ENCODE measurements around the gene PMPCA.

PMPCA gene

GRCh38 chr9:136464241-136464640 lies 53.8 kb downstream of the PMPCA start:
- no peak overlapping the region for H3K27ac ChIP-seq
- TF ChIP-seq CTCF (conservative IDR thresholded peaks at IDR 0.05), result no peak

- no peak overlapping the region for H3K27ac ChIP-seq
- TF ChIP-seq CTCF (conservative IDR thresholded peaks at IDR 0.05), result no peak
These were observed 55.2 kb downstream of the PMPCA start for GRCh38 chr9:136465500-136466154.

- no peak for TF ChIP-seq CTCF (conservative IDR thresholded peaks at IDR 0.05)
- no peak overlapping the region for H3K27ac ChIP-seq
These were observed 55.7 kb downstream of the PMPCA start for GRCh38 chr9:136466155-136466541.

GRCh38 chr9:136467766-136468165 lies 57.3 kb downstream of the PMPCA start:
- H3K27ac ChIP-seq, result no peak overlapping the region
- TF ChIP-seq CTCF (conservative IDR thresholded peaks at IDR 0.05), result no peak

- TF ChIP-seq CTCF (conservative IDR thresholded peaks at IDR 0.05), result no peak
- H3K27ac ChIP-seq, result no peak overlapping the region
These were observed 59.9 kb downstream of the PMPCA start for GRCh38 chr9:136470356-136470755.

- TF ChIP-seq CTCF (conservative IDR thresholded peaks at IDR 0.05), result no peak
- H3K27ac ChIP-seq, result no peak overlapping the region
These were observed 60.5 kb downstream of the PMPCA start for GRCh38 chr9:136470792-136471469.

GRCh38 chr9:136471802-136472487 lies 61.5 kb downstream of the PMPCA start:
- no peak overlapping the region for H3K27ac ChIP-seq
- no peak for TF ChIP-seq CTCF (conservative IDR thresholded peaks at IDR 0.05)

Measured in VCaP (cell line).